Measurements from ENCODE around the gene ZNF396. TPM values are rescaled to one million over a fixed set of nuclear protein-coding genes. Genes with fewer than 3 reads are reported as not detected.

The ZNF396 gene
- total and polyA plus RNA-seq, 9 of the 15 experiments (the other 6 are each of a cell fraction or from before 2014, with no cell fraction given): 0.73 to 2.3 (median 1.9) TPM

DNA sequence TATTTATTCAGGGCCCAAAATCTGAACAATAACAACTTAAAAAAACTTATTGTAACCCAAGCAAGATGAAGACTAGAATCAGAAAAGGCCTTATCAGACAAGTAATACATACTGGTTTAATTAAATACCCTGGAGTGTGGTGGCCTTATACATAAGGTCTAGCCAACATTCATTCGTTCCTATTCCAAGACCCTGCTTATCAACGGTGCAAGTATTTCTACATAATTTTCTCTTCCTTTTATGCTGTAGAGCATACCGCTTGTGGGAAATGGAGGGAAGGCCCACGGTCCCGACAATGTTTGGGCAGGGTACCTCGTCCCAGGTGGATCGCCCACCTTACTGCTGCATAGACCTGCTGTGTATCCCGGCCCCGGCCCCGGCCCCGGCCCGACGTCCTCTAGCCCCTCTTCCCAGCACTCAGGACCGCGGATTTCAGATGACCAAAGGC lies 33.6 kb downstream of the ZNF396 start (continued):
- TF ChIP-seq RAD21 (CRISPR knock-in tag; conservative IDR thresholded peaks at IDR 0.05 in 1 of 2, IDR thresholded peaks at IDR 0.05 in 1 of 2) (no peak), POLR2AphosphoS5 (IDR thresholded peaks at IDR 0.05; ENCODE audit: control insufficient read depth, insufficient read depth, low read depth, low read length) (no peak), CBX3 (IDR thresholded peaks at IDR 0.05; ENCODE audit: borderline replicate concordance in 1 of 2, low read length in 2 of 2) (no peak), SMARCA5 (IDR thresholded peaks at IDR 0.05) (no peak), ZNF445 (CRISPR knock-in tag; IDR thresholded peaks at IDR 0.05; ENCODE audit: low read depth) (no peak), ZNF124 (CRISPR knock-in tag; IDR thresholded peaks at IDR 0.05) (no peak)
- TF ChIP-seq, protein P1, sequence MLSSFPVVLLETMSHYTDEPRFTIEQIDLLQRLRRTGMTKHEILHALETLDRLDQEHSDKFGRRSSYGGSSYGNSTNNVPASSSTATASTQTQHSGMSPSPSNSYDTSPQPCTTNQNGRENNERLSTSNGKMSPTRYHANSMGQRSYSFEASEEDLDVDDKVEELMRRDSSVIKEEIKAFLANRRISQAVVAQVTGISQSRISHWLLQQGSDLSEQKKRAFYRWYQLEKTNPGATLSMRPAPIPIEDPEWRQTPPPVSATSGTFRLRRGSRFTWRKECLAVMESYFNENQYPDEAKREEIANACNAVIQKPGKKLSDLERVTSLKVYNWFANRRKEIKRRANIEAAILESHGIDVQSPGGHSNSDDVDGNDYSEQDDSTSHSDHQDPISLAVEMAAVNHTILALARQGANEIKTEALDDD (IDR thresholded peaks at IDR 0.05): no peak
- TF ChIP-seq, protein P2, sequence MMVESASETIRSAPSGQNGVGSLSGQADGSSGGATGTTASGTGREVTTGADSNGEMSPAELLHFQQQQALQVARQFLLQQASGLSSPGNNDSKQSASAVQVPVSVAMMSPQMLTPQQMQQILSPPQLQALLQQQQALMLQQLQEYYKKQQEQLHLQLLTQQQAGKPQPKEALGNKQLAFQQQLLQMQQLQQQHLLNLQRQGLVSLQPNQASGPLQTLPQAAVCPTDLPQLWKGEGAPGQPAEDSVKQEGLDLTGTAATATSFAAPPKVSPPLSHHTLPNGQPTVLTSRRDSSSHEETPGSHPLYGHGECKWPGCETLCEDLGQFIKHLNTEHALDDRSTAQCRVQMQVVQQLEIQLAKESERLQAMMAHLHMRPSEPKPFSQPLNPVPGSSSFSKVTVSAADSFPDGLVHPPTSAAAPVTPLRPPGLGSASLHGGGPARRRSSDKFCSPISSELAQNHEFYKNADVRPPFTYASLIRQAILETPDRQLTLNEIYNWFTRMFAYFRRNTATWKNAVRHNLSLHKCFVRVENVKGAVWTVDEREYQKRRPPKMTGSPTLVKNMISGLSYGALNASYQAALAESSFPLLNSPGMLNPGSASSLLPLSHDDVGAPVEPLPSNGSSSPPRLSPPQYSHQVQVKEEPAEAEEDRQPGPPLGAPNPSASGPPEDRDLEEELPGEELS (CRISPR knock-in tag; IDR thresholded peaks at IDR 0.05; ENCODE audit: borderline replicate concordance): no peak
- TF ChIP-seq, protein P3, sequence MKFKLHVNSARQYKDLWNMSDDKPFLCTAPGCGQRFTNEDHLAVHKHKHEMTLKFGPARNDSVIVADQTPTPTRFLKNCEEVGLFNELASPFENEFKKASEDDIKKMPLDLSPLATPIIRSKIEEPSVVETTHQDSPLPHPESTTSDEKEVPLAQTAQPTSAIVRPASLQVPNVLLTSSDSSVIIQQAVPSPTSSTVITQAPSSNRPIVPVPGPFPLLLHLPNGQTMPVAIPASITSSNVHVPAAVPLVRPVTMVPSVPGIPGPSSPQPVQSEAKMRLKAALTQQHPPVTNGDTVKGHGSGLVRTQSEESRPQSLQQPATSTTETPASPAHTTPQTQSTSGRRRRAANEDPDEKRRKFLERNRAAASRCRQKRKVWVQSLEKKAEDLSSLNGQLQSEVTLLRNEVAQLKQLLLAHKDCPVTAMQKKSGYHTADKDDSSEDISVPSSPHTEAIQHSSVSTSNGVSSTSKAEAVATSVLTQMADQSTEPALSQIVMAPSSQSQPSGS (CRISPR knock-in tag; IDR thresholded peaks at IDR 0.05): no peak
- TF ChIP-seq, protein P4, sequence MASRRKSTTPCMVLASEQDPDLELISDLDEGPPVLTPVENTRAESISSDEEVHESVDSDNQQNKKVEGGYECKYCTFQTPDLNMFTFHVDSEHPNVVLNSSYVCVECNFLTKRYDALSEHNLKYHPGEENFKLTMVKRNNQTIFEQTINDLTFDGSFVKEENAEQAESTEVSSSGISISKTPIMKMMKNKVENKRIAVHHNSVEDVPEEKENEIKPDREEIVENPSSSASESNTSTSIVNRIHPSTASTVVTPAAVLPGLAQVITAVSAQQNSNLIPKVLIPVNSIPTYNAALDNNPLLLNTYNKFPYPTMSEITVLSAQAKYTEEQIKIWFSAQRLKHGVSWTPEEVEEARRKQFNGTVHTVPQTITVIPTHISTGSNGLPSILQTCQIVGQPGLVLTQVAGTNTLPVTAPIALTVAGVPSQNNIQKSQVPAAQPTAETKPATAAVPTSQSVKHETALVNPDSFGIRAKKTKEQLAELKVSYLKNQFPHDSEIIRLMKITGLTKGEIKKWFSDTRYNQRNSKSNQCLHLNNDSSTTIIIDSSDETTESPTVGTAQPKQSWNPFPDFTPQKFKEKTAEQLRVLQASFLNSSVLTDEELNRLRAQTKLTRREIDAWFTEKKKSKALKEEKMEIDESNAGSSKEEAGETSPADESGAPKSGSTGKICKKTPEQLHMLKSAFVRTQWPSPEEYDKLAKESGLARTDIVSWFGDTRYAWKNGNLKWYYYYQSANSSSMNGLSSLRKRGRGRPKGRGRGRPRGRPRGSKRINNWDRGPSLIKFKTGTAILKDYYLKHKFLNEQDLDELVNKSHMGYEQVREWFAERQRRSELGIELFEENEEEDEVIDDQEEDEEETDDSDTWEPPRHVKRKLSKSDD (conservative IDR thresholded peaks at IDR 0.05; ENCODE audit: low read length): 0 out of 2 replicates have a peak, but pooled peaks have one; percentile 20
- TF ChIP-seq, protein P5, sequence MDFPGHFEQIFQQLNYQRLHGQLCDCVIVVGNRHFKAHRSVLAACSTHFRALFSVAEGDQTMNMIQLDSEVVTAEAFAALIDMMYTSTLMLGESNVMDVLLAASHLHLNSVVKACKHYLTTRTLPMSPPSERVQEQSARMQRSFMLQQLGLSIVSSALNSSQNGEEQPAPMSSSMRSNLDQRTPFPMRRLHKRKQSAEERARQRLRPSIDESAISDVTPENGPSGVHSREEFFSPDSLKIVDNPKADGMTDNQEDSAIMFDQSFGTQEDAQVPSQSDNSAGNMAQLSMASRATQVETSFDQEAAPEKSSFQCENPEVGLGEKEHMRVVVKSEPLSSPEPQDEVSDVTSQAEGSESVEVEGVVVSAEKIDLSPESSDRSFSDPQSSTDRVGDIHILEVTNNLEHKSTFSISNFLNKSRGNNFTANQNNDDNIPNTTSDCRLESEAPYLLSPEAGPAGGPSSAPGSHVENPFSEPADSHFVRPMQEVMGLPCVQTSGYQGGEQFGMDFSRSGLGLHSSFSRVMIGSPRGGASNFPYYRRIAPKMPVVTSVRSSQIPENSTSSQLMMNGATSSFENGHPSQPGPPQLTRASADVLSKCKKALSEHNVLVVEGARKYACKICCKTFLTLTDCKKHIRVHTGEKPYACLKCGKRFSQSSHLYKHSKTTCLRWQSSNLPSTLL (IDR thresholded peaks at IDR 0.05): no peak
- TF ChIP-seq, protein P6, sequence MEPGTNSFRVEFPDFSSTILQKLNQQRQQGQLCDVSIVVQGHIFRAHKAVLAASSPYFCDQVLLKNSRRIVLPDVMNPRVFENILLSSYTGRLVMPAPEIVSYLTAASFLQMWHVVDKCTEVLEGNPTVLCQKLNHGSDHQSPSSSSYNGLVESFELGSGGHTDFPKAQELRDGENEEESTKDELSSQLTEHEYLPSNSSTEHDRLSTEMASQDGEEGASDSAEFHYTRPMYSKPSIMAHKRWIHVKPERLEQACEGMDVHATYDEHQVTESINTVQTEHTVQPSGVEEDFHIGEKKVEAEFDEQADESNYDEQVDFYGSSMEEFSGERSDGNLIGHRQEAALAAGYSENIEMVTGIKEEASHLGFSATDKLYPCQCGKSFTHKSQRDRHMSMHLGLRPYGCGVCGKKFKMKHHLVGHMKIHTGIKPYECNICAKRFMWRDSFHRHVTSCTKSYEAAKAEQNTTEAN (CRISPR knock-in tag; IDR thresholded peaks at IDR 0.05): no peak

All from K562 (cell line).